Measurements from ENCODE around the gene BRPF1. TPM values are rescaled to one million over a fixed set of nuclear protein-coding genes. Genes with fewer than 3 reads are reported as not detected.

BRPF1 gene
- total and polyA plus RNA-seq, 2 experiments from 2014 or later: 8.0 to 24.7 TPM

GRCh38 chr3:9739181-9739580, 7.6 kb downstream of the BRPF1 start:
- peaks cover 23% of the 10 kb centered on the region for H3K79me2 ChIP-seq (replicated peaks; ENCODE audit: insufficient read depth)
- DNase-seq (ENCODE audit: low spot score): no peak
- H3K4me3 ChIP-seq: no peak overlapping the region
- TF ChIP-seq, protein P1, sequence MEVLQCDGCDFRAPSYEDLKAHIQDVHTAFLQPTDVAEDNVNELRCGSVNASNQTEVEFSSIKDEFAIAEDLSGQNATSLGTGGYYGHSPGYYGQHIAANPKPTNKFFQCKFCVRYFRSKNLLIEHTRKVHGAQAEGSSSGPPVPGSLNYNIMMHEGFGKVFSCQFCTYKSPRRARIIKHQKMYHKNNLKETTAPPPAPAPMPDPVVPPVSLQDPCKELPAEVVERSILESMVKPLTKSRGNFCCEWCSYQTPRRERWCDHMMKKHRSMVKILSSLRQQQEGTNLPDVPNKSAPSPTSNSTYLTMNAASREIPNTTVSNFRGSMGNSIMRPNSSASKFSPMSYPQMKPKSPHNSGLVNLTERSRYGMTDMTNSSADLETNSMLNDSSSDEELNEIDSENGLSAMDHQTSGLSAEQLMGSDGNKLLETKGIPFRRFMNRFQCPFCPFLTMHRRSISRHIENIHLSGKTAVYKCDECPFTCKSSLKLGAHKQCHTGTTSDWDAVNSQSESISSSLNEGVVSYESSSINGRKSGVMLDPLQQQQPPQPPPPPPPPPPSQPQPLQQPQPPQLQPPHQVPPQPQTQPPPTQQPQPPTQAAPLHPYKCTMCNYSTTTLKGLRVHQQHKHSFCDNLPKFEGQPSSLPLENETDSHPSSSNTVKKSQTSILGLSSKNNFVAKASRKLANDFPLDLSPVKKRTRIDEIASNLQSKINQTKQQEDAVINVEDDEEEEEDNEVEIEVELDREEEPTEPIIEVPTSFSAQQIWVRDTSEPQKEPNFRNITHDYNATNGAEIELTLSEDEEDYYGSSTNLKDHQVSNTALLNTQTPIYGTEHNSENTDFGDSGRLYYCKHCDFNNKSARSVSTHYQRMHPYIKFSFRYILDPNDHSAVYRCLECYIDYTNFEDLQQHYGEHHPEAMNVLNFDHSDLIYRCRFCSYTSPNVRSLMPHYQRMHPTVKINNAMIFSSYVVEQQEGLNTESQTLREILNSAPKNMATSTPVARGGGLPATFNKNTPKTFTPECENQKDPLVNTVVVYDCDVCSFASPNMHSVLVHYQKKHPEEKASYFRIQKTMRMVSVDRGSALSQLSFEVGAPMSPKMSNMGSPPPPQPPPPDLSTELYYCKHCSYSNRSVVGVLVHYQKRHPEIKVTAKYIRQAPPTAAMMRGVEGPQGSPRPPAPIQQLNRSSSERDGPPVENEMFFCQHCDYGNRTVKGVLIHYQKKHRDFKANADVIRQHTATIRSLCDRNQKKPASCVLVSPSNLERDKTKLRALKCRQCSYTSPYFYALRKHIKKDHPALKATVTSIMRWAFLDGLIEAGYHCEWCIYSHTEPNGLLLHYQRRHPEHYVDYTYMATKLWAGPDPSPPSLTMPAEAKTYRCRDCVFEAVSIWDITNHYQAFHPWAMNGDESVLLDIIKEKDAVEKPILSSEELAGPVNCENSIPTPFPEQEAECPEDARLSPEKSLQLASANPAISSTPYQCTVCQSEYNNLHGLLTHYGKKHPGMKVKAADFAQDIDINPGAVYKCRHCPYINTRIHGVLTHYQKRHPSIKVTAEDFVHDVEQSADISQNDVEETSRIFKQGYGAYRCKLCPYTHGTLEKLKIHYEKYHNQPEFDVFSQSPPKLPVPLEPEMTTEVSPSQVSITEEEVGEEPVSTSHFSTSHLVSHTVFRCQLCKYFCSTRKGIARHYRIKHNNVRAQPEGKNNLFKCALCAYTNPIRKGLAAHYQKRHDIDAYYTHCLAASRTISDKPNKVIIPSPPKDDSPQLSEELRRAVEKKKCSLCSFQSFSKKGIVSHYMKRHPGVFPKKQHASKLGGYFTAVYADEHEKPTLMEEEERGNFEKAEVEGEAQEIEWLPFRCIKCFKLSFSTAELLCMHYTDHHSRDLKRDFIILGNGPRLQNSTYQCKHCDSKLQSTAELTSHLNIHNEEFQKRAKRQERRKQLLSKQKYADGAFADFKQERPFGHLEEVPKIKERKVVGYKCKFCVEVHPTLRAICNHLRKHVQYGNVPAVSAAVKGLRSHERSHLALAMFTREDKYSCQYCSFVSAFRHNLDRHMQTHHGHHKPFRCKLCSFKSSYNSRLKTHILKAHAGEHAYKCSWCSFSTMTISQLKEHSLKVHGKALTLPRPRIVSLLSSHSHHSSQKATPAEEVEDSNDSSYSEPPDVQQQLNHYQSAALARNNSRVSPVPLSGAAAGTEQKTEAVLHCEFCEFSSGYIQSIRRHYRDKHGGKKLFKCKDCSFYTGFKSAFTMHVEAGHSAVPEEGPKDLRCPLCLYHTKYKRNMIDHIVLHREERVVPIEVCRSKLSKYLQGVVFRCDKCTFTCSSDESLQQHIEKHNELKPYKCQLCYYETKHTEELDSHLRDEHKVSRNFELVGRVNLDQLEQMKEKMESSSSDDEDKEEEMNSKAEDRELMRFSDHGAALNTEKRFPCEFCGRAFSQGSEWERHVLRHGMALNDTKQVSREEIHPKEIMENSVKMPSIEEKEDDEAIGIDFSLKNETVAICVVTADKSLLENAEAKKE (CRISPR knock-in tag; IDR thresholded peaks at IDR 0.05): no peak
- TF ChIP-seq POLR2AphosphoS5 (IDR thresholded peaks at IDR 0.05; ENCODE audit: low read depth): no peak
- no peak for TF ChIP-seq NANOG (IDR thresholded peaks at IDR 0.05; ENCODE audit: borderline replicate concordance)
- TF ChIP-seq ZNF331 (CRISPR knock-in tag; IDR thresholded peaks at IDR 0.05; ENCODE audit: low read depth): no peak
- TF ChIP-seq EZH2phosphoT487 (IDR thresholded peaks at IDR 0.05; ENCODE audit: unreplicated experiment): no peak
- TF ChIP-seq STAT1 (IDR thresholded peaks at IDR 0.05; ENCODE audit: unreplicated experiment): no peak
- no peak for TF ChIP-seq ZNF114 (CRISPR knock-in tag; IDR thresholded peaks at IDR 0.05)
- no peak for TF ChIP-seq CREB1 (CRISPR knock-in tag; IDR thresholded peaks at IDR 0.05; ENCODE audit: low read depth)
- no peak for TF ChIP-seq EZH2 (IDR thresholded peaks at IDR 0.05; ENCODE audit: low read depth, unreplicated experiment)
- no peak for TF ChIP-seq CTCF (conservative IDR thresholded peaks at IDR 0.05; ENCODE audit: low read depth in 2 of 2)
- TF ChIP-seq, protein P2, sequence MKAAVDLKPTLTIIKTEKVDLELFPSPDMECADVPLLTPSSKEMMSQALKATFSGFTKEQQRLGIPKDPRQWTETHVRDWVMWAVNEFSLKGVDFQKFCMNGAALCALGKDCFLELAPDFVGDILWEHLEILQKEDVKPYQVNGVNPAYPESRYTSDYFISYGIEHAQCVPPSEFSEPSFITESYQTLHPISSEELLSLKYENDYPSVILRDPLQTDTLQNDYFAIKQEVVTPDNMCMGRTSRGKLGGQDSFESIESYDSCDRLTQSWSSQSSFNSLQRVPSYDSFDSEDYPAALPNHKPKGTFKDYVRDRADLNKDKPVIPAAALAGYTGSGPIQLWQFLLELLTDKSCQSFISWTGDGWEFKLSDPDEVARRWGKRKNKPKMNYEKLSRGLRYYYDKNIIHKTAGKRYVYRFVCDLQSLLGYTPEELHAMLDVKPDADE (IDR thresholded peaks at IDR 0.05): no peak
- no peak for TF ChIP-seq JUNB (IDR thresholded peaks at IDR 0.05; ENCODE audit: unreplicated experiment)
- TF ChIP-seq, protein P3, sequence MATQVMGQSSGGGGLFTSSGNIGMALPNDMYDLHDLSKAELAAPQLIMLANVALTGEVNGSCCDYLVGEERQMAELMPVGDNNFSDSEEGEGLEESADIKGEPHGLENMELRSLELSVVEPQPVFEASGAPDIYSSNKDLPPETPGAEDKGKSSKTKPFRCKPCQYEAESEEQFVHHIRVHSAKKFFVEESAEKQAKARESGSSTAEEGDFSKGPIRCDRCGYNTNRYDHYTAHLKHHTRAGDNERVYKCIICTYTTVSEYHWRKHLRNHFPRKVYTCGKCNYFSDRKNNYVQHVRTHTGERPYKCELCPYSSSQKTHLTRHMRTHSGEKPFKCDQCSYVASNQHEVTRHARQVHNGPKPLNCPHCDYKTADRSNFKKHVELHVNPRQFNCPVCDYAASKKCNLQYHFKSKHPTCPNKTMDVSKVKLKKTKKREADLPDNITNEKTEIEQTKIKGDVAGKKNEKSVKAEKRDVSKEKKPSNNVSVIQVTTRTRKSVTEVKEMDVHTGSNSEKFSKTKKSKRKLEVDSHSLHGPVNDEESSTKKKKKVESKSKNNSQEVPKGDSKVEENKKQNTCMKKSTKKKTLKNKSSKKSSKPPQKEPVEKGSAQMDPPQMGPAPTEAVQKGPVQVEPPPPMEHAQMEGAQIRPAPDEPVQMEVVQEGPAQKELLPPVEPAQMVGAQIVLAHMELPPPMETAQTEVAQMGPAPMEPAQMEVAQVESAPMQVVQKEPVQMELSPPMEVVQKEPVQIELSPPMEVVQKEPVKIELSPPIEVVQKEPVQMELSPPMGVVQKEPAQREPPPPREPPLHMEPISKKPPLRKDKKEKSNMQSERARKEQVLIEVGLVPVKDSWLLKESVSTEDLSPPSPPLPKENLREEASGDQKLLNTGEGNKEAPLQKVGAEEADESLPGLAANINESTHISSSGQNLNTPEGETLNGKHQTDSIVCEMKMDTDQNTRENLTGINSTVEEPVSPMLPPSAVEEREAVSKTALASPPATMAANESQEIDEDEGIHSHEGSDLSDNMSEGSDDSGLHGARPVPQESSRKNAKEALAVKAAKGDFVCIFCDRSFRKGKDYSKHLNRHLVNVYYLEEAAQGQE (IDR thresholded peaks at IDR 0.05; ENCODE audit: unreplicated experiment): no peak
- H3K9me2 ChIP-seq (ENCODE audit: insufficient read depth): no peaks in the 10 kb centered on the region
- H4K20me1 ChIP-seq (replicated peaks; ENCODE audit: insufficient read depth): peaks cover 20% of the 10 kb centered on the region
- peaks cover 85% of the 10 kb centered on the region for H3K36me3 Mint-ChIP-seq (ENCODE audit: low read depth)
- H3K4me1 Mint-ChIP-seq: no peaks in the 10 kb centered on the region
- H3K4me3 Mint-ChIP-seq: no peak overlapping the region; the same call in 2 of the 3 replicates
- peaks cover 57% of the 10 kb centered on the region for H3K36me3 ChIP-seq (ENCODE audit: insufficient read depth)
- H3K27me3 Mint-ChIP-seq (ENCODE audit: insufficient read depth, low read depth, poor library complexity): peaks cover 3% of the 10 kb centered on the region
- no peaks in the 10 kb centered on the region for H3K9me3 Mint-ChIP-seq
- no peaks in the 10 kb centered on the region for H3K27me3 ChIP-seq (ENCODE audit: insufficient read depth)
- ATAC-seq: no peak
- no peak overlapping the region for H2AFZ ChIP-seq
- no peak overlapping the region for H3K27ac Mint-ChIP-seq
- no peaks in the 10 kb centered on the region for H3K4me1 ChIP-seq (ENCODE audit: insufficient read depth)
- H3K27ac ChIP-seq (ENCODE audit: low read depth): no peak overlapping the region
- no peak overlapping the region for H3K4me2 ChIP-seq
- H3F3A ChIP-seq (replicated peaks; ENCODE audit: low read depth): no peaks in the 10 kb centered on the region; the same call in 1 of the 2 replicates
